WTC11 (cell line): ENCODE results near the gene HMBS. TPM values are rescaled to one million over a fixed set of nuclear protein-coding genes. Genes with fewer than 3 reads are reported as not detected.

Experiments
- ATAC-seq: fragments of 200-7000 bp; cut with Tn5 transposase; 2 replicates; pipeline ENCODE4 v1.10.0; 2021; ENCODE audit warnings: mild to moderate bottlenecking, moderate library complexity
- CTCF ChIA-PET: fragments of 300-600 bp; sonication (Branson Sonifier 250); formaldehyde crosslinking; loops from one replicate; lab custom pipeline; 2021; ENCODE audit warnings: antibody characterized with exemption; lab: Charles Lee
- POLR2A ChIA-PET: fragments of 350-600 bp; sonication (Branson Sonifier 250); formaldehyde crosslinking; loops from one replicate; lab custom pipeline; 2021; ENCODE audit warnings: antibody characterized with exemption; lab: Charles Lee
- DNase-seq: peaks from one replicate; pipeline ENCODE4 v3.0.0; 2021; ENCODE audit warnings: low spot score
- H3K27ac Mint-ChIP-seq: 2 replicates; pipeline ENCODE4 v1.8.0; 2021; ENCODE audit warnings: mixed read lengths
- H3K27me3 Mint-ChIP-seq: 2 replicates; pipeline ENCODE4 v1.8.0; 2021; ENCODE audit warnings: low read depth, mild to moderate bottlenecking, moderate library complexity, mixed read lengths
- H3K36me3 Mint-ChIP-seq: 2 replicates; pipeline ENCODE4 v1.8.0; 2021; ENCODE audit warnings: mixed read lengths
- H3K4me1 Mint-ChIP-seq: 2 replicates; pipeline ENCODE4 v1.8.0; 2022; ENCODE audit warnings: mixed read lengths
- H3K4me3 Mint-ChIP-seq: 2 replicates; pipeline ENCODE4 v1.8.0; 2021; ENCODE audit warnings: mild to moderate bottlenecking, moderate library complexity, mixed read lengths
- H3K9me3 Mint-ChIP-seq: 2 replicates; pipeline ENCODE4 v1.8.0; 2021; ENCODE audit warnings: mixed read lengths
- FOXP1 ChIP-seq: sonication (generic); formaldehyde crosslinking; IDR thresholded peaks from 2 replicates; pipeline ENCODE4 v1.8.0; 2022; ENCODE audit warnings: missing genetic modification reagents, mild to moderate bottlenecking, moderate library complexity, borderline replicate concordance
- GABPB1 ChIP-seq: sonication (generic); formaldehyde crosslinking; IDR thresholded peaks from 2 replicates; pipeline ENCODE4 v1.8.1; 2023; ENCODE audit warnings: mild to moderate bottlenecking, missing genetic modification reagents
- IRF2 ChIP-seq: sonication (generic); formaldehyde crosslinking; IDR thresholded peaks from 2 replicates; pipeline ENCODE4 v1.8.0; 2022; ENCODE audit warnings: low read depth, missing genetic modification reagents, borderline replicate concordance
- MYBL2 ChIP-seq: sonication (generic); formaldehyde crosslinking; IDR thresholded peaks from 2 replicates; pipeline ENCODE4 v1.8.1; 2023; ENCODE audit warnings: mild to moderate bottlenecking, moderate library complexity, missing genetic modification reagents
- NFYB ChIP-seq: sonication (generic); formaldehyde crosslinking; conservative IDR thresholded peaks from 2 replicates; pipeline ENCODE4 v1.8.0; 2022; ENCODE audit warnings: low read depth, missing genetic modification reagents
- NR3C1 ChIP-seq: sonication (generic); formaldehyde crosslinking; conservative IDR thresholded peaks from 2 replicates; pipeline ENCODE4 v1.8.1; 2023; ENCODE audit warnings: low read depth, mild to moderate bottlenecking, missing genetic modification reagents
- OVOL2 ChIP-seq: fragments of 250-450 bp; sonication (Bioruptor Pico); IDR thresholded peaks from 2 replicates; pipeline ENCODE4 v1.9.0; 2021; ENCODE audit warnings: mild to moderate bottlenecking, borderline replicate concordance
- SMAD4 ChIP-seq: sonication (generic); formaldehyde crosslinking; IDR thresholded peaks from 2 replicates; pipeline ENCODE4 v1.8.0; 2022; ENCODE audit warnings: mild to moderate bottlenecking, missing genetic modification reagents
- SOX15 ChIP-seq: fragments of 250-450 bp; sonication (Bioruptor Pico); IDR thresholded peaks from 2 replicates; pipeline ENCODE4 v1.9.0; 2021; ENCODE audit warnings: mild to moderate bottlenecking
- ZBTB21 ChIP-seq: sonication (generic); formaldehyde crosslinking; IDR thresholded peaks from 2 replicates; pipeline ENCODE4 v1.8.1; 2023; ENCODE audit warnings: mild to moderate bottlenecking, missing genetic modification reagents, borderline replicate concordance
- ZNF121 ChIP-seq: sonication (generic); formaldehyde crosslinking; IDR thresholded peaks from 2 replicates; pipeline ENCODE4 v1.8.0; 2023; ENCODE audit warnings: missing genetic modification reagents
- ZNF138 ChIP-seq: sonication (generic); formaldehyde crosslinking; conservative IDR thresholded peaks from 2 replicates; pipeline ENCODE4 v1.8.1; 2022; ENCODE audit warnings: mild to moderate bottlenecking, moderate library complexity, missing genetic modification reagents
- total RNA-seq: library from RNA; stranded (reverse); gene quantifications from 3 replicates; pipeline ENCODE4 v1.2.3, GENCODE V29; 2021
- TF ChIP-seq, protein P1 (sequence below): sonication (generic); formaldehyde crosslinking; IDR thresholded peaks from 2 replicates; pipeline ENCODE4 v1.8.0; 2022; ENCODE audit warnings: mild to moderate bottlenecking, missing genetic modification reagents
- TF ChIP-seq, protein P2 (sequence below): sonication (generic); formaldehyde crosslinking; conservative IDR thresholded peaks from 2 replicates; pipeline ENCODE4 v1.8.1; 2023; ENCODE audit warnings: mild to moderate bottlenecking, low read depth, missing genetic modification reagents, moderate library complexity
- TF ChIP-seq, protein P3 (sequence below): sonication (generic); formaldehyde crosslinking; conservative IDR thresholded peaks from 2 replicates; pipeline ENCODE4 v1.8.1; 2022; ENCODE audit warnings: mild to moderate bottlenecking, missing genetic modification reagents
- TF ChIP-seq, protein P4 (sequence below): sonication (generic); formaldehyde crosslinking; IDR thresholded peaks from 2 replicates; pipeline ENCODE4 v1.8.1; 2023; ENCODE audit warnings: mild to moderate bottlenecking, moderate library complexity, missing genetic modification reagents
- TF ChIP-seq, protein P5 (sequence below): sonication (generic); formaldehyde crosslinking; IDR thresholded peaks from 2 replicates; pipeline ENCODE4 v1.8.0; 2023; ENCODE audit warnings: mild to moderate bottlenecking, missing genetic modification reagents

Gene HMBS
- total RNA-seq, 1 experiment from 2014 or later = 62.3 TPM

- no peak overlapping the region for H3K27ac Mint-ChIP-seq
- H3K27me3 Mint-ChIP-seq = no peaks in the 10 kb centered on the region
- ChIA-PET CTCF (interaction anchor here (0.9 to 1.3 kb wide), 3 partner anchors 11 to 230 kb away, joined by 3 to 5 read pairs (median 3); no protein-coding TSS in a partner anchor), POLR2A (no interaction called here)
- ATAC-seq = no peak
- H3K36me3 Mint-ChIP-seq = peaks cover 23% of the 10 kb centered on the region
- no peak overlapping the region for H3K4me3 Mint-ChIP-seq
- TF ChIP-seq ZNF121 (CRISPR knock-in tag) = no peak
- TF ChIP-seq GABPB1 (CRISPR knock-in tag) = no peak
- TF ChIP-seq ZNF138 (CRISPR knock-in tag) = no peak
- TF ChIP-seq, protein P1, sequence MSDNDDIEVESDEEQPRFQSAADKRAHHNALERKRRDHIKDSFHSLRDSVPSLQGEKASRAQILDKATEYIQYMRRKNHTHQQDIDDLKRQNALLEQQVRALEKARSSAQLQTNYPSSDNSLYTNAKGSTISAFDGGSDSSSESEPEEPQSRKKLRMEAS (CRISPR knock-in tag) = no peak
- TF ChIP-seq, protein P2, sequence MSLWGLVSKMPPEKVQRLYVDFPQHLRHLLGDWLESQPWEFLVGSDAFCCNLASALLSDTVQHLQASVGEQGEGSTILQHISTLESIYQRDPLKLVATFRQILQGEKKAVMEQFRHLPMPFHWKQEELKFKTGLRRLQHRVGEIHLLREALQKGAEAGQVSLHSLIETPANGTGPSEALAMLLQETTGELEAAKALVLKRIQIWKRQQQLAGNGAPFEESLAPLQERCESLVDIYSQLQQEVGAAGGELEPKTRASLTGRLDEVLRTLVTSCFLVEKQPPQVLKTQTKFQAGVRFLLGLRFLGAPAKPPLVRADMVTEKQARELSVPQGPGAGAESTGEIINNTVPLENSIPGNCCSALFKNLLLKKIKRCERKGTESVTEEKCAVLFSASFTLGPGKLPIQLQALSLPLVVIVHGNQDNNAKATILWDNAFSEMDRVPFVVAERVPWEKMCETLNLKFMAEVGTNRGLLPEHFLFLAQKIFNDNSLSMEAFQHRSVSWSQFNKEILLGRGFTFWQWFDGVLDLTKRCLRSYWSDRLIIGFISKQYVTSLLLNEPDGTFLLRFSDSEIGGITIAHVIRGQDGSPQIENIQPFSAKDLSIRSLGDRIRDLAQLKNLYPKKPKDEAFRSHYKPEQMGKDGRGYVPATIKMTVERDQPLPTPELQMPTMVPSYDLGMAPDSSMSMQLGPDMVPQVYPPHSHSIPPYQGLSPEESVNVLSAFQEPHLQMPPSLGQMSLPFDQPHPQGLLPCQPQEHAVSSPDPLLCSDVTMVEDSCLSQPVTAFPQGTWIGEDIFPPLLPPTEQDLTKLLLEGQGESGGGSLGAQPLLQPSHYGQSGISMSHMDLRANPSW (CRISPR knock-in tag) = no peak
- TF ChIP-seq, protein P3, sequence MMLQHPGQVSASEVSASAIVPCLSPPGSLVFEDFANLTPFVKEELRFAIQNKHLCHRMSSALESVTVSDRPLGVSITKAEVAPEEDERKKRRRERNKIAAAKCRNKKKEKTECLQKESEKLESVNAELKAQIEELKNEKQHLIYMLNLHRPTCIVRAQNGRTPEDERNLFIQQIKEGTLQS (CRISPR knock-in tag) = no peak
- no peak for TF ChIP-seq NR3C1 (CRISPR knock-in tag)
- TF ChIP-seq IRF2 (CRISPR knock-in tag) = no peak
- no peak for TF ChIP-seq ZBTB21 (CRISPR knock-in tag)
- no peak for TF ChIP-seq OVOL2
- TF ChIP-seq, protein P4, sequence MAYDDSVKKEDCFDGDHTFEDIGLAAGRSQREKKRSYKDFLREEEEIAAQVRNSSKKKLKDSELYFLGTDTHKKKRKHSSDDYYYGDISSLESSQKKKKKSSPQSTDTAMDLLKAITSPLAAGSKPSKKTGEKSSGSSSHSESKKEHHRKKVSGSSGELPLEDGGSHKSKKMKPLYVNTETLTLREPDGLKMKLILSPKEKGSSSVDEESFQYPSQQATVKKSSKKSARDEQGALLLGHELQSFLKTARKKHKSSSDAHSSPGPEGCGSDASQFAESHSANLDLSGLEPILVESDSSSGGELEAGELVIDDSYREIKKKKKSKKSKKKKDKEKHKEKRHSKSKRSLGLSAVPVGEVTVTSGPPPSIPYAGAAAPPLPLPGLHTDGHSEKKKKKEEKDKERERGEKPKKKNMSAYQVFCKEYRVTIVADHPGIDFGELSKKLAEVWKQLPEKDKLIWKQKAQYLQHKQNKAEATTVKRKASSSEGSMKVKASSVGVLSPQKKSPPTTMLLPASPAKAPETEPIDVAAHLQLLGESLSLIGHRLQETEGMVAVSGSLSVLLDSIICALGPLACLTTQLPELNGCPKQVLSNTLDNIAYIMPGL (CRISPR knock-in tag) = no peak
- no peak for TF ChIP-seq NFYB
- no peak for TF ChIP-seq SOX15 (CRISPR knock-in tag)
- TF ChIP-seq, protein P5, sequence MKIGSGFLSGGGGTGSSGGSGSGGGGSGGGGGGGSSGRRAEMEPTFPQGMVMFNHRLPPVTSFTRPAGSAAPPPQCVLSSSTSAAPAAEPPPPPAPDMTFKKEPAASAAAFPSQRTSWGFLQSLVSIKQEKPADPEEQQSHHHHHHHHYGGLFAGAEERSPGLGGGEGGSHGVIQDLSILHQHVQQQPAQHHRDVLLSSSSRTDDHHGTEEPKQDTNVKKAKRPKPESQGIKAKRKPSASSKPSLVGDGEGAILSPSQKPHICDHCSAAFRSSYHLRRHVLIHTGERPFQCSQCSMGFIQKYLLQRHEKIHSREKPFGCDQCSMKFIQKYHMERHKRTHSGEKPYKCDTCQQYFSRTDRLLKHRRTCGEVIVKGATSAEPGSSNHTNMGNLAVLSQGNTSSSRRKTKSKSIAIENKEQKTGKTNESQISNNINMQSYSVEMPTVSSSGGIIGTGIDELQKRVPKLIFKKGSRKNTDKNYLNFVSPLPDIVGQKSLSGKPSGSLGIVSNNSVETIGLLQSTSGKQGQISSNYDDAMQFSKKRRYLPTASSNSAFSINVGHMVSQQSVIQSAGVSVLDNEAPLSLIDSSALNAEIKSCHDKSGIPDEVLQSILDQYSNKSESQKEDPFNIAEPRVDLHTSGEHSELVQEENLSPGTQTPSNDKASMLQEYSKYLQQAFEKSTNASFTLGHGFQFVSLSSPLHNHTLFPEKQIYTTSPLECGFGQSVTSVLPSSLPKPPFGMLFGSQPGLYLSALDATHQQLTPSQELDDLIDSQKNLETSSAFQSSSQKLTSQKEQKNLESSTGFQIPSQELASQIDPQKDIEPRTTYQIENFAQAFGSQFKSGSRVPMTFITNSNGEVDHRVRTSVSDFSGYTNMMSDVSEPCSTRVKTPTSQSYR (CRISPR knock-in tag) = no peak
- no peak for TF ChIP-seq SMAD4
- no peak for TF ChIP-seq FOXP1
- no peak for TF ChIP-seq MYBL2 (CRISPR knock-in tag)
- peaks cover 19% of the 10 kb centered on the region for H3K4me1 Mint-ChIP-seq
- no peaks in the 10 kb centered on the region for H3K9me3 Mint-ChIP-seq
- DNase-seq = no peak
These were observed 6.5 kb downstream of the HMBS start for GRCh38 chr11:119091178-119091577.
